Dendritic cell treated with granulocyte-macrophage colony-stimulating factor and Interleukin-4, amounts not matched to agents 40 ng/mL and 50 ng/mL, for 4 days (primary cell): ENCODE measurements around the gene SMARCD2.

Source experiments
- H3K27ac Mint-ChIP-seq: one replicate; pipeline ENCODE4 v1.8.0; 2022; ENCODE audit warnings: mild to moderate bottlenecking, mixed read lengths
- H3K27me3 Mint-ChIP-seq: one replicate; pipeline ENCODE4 v1.8.0; 2022; ENCODE audit warnings: mild to moderate bottlenecking, mixed read lengths
- H3K36me3 Mint-ChIP-seq: one replicate; pipeline ENCODE4 v1.8.0; 2022; ENCODE audit warnings: low read depth, mixed read lengths
- H3K4me1 Mint-ChIP-seq: one replicate; pipeline ENCODE4 v1.8.0; 2022; ENCODE audit warnings: low read depth, mixed read lengths
- H3K4me3 Mint-ChIP-seq: one replicate; pipeline ENCODE4 v1.8.0; 2022; ENCODE audit warnings: mild to moderate bottlenecking, moderate library complexity, mixed read lengths
- H3K9me3 Mint-ChIP-seq: one replicate; pipeline ENCODE4 v1.8.0; 2022; ENCODE audit warnings: mixed read lengths
- intact Hi-C: fragments of 100-400 bp; cut with micrococcal nuclease; formaldehyde crosslinking; loops from one replicate; pipeline ENCODE4 v1.15.0; 2022

SMARCD2 gene

DNA sequence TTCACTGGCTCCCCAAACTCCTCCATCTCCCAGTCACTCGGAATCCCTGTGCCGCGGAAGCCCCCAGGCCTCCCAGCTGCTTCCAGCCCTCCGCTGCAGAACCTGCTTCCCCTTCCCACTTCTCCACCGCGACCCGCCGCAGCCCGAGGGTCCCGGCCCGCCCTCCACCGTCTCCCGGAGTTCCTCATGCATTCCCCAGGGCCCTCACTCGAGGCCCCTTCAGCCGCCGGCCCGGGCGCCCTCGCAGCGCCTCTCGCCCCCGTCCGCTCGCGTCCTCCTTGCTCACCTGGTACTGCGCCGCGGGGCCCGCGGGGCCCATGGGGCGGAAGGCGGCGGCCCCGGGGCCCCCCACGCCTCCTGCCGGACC is 329 bp downstream of the SMARCD2 start:
- peaks cover 49% of the 10 kb centered on the region for H3K4me1 Mint-ChIP-seq
- intact Hi-C loops = loop anchor here (1.0 to 5.0 kb wide), 4 partner anchors 15 to 405 kb away; partner anchors contain the start of genes CCDC47, DDX42, FTSJ3 and PSMC5
- H3K27ac Mint-ChIP-seq = peak overlapping the region; percentile 93
- peaks cover 35% of the 10 kb centered on the region for H3K36me3 Mint-ChIP-seq
- H3K4me3 Mint-ChIP-seq = peak overlapping the region; percentile 87
- H3K27me3 Mint-ChIP-seq = no peaks in the 10 kb centered on the region
- H3K9me3 Mint-ChIP-seq = no peaks in the 10 kb centered on the region

DNA sequence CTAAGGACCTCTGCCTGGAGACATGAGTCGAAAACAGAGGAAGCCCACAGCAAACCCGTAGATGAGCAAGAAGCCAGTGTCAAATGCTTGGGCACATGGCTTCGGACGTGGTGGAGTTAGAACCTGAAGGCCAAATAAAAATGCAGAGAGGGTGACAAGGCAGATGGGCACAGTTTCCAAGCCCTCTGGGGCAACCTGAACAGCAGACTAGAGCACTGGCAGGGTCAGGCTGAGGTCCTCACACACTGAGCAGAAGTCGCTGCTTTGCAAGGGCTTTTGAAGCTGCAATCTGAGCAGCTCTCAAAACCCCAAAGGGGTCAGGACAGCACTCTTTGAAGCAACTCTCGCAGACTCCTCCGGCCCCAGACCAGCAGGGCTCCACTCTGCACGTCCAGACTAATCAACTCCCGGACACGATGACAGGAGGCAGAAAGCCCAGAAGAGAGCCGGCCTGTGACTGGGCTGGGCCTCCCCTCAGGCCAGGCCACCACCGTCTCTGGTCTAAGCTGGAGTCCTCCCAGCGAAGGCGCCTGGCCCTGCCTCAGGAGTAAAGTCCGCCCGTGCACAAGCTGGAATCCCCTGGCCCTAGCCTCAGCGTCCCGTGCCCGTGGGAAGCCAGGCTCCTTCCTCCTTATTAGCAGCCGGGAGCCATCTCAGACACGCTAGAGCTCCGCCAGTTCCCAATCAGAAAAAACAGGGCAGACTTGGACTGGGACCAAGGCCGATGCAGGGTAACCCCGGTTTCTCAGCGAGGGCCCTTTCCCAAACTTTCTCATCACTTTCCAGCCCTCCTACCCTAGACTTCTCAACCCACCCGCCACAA is 924 bp downstream of the SMARCD2 start:
- H3K4me3 Mint-ChIP-seq = peak overlapping the region; percentile 87
- peaks cover 49% of the 10 kb centered on the region for H3K4me1 Mint-ChIP-seq
- peaks cover 41% of the 10 kb centered on the region for H3K36me3 Mint-ChIP-seq
- H3K27ac Mint-ChIP-seq = peak overlapping the region; percentile 93
- H3K27me3 Mint-ChIP-seq = no peaks in the 10 kb centered on the region
- intact Hi-C loops = loop anchor here (1.0 to 5.0 kb wide), 5 partner anchors 8 to 404 kb away; partner anchors contain the start of genes CCDC47, DDX42, FTSJ3 and PSMC5
- no peaks in the 10 kb centered on the region for H3K9me3 Mint-ChIP-seq

DNA sequence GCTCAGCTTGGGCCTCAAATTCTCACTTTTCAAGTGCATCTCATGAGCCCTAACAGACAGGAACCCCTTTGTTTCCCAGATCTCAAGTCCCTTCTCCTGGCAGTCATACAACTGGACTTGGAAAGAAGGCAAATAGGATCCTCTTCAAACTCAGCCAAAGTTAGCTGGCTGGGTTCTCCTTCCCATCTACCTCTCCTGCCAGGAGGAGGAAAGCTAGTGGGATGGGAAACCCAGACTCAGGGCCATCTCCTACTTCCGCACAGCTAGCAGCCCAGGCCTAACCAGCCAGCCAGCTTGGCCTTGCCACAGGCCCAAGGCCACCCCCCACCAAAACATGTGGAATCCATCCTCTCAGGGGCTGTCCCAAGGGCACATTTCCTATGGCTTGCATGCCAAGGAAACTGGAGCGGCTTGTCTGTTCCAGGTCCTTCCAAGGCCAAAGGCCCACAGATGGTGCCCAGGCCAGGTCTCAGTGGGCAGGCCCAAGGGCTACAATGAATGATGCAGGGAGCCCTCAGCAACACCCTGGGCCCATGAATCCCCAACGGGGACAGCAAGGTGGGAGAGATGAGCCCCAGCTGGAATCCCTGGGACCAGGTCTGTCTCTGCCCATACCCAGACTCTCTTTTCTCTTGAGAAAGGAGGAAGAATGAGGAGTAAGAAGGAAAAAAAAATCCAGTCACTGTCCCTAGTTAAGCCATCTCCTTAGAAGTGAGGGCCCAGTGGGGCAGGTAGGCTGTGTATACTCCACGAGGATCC is 1.7 kb downstream of the SMARCD2 start:
- Mint-ChIP-seq H3K4me3 (peak overlapping the region; percentile 87), H3K36me3 (peaks cover 49% of the 10 kb centered on the region), H3K27me3 (no peaks in the 10 kb centered on the region), H3K4me1 (peaks cover 51% of the 10 kb centered on the region), H3K27ac (peak overlapping the region; percentile 93), H3K9me3 (no peaks in the 10 kb centered on the region)
- intact Hi-C loops = loop anchor here (1.0 to 5.0 kb wide), 4 partner anchors 9 to 403 kb away; partner anchors contain the start of genes CCDC47, DDX42 and STRADA

DNA sequence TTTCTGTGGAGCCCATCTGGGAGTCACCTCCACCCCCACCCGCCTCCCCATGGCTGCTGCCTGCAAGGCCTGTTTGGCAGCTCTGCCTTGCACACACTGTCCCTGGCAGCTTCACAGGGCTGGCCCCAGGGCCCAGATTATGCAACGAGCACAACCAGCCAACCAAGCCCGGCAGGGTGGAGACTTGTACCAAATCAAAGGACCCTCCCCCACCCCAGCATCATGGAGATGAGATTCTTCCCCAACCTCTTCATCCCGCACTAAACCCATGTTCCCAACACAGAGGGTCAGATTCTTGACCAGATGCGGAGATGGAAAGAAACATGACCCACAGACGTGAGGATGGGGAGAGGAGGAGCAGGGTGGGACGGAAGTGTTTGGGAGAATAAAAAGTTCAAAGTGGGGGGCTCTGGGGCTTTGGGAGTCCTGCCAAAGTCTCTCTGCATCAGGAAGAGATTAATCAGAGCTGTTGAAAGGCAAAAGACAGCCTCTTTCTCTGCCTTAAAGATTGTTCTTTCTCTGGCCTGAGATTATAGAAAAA is 3.8 kb downstream of the SMARCD2 start:
- H3K27me3 Mint-ChIP-seq = no peaks in the 10 kb centered on the region
- intact Hi-C loops = no loop called here
- H3K4me1 Mint-ChIP-seq = peaks cover 64% of the 10 kb centered on the region
- peak overlapping the region; percentile 12 for H3K27ac Mint-ChIP-seq
- peaks cover 69% of the 10 kb centered on the region for H3K36me3 Mint-ChIP-seq
- H3K9me3 Mint-ChIP-seq = no peaks in the 10 kb centered on the region
- no peak overlapping the region for H3K4me3 Mint-ChIP-seq

DNA sequence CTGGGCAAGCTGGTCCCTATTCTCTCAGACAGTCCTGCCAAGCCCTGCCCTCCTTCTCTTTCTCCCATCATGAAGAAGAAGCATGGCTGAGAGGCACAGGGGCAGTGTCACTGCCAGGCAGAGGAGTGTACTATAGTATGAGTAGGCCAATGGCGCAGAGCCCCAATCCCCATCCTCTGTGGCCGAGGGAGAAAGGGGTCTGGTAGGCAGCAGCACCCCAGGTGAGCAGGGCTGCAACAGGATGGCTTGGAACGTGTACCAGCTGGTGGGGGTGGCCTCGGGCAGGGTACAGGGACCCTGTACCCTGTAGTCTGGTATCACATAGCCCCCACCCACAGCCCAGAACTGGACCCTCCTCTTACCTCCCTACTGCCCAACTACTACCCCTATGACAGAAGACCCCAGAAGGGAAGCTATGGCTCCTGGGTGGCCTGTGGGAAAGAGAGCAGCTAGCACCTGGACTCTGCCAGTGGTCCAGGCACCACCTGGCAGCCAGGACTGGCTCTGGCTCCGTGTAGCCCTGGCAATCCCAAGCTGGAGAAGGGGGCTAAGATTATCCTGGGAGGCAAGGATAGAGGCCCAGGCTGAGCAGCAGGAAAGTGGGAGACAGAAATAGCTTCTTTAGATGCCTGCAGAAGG is 4.4 kb downstream of the SMARCD2 start:
- H3K27ac Mint-ChIP-seq = peak overlapping the region; percentile 12
- H3K4me1 Mint-ChIP-seq = peaks cover 58% of the 10 kb centered on the region
- no peaks in the 10 kb centered on the region for H3K9me3 Mint-ChIP-seq
- no peak overlapping the region for H3K4me3 Mint-ChIP-seq
- intact Hi-C loops = no loop called here
- H3K27me3 Mint-ChIP-seq = no peaks in the 10 kb centered on the region
- H3K36me3 Mint-ChIP-seq = peaks cover 75% of the 10 kb centered on the region

DNA sequence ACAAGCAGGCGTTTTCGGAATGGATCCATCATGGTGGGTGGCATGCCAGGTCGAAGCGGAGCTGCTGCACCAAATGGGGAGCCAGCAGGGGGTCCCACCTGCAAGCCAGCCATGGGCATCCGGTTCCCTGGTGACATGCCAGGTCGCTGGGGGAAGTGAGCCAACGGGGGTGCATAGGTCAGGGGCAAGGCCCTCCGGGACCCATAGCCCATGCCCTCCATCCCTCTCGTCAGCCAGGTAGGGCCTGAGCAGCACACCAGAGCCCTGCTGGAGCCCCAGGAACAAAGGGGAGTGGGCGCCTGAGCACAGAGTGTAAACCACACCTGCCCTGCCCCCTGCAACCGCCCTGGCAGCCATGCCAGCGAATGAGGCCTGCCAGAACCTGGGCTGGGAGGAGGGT is 5.0 kb downstream of the SMARCD2 start:
- no peak overlapping the region for H3K4me3 Mint-ChIP-seq
- H3K4me1 Mint-ChIP-seq = peaks cover 58% of the 10 kb centered on the region
- intact Hi-C loops = no loop called here
- no peaks in the 10 kb centered on the region for H3K27me3 Mint-ChIP-seq
- peaks cover 81% of the 10 kb centered on the region for H3K36me3 Mint-ChIP-seq
- no peak overlapping the region for H3K27ac Mint-ChIP-seq
- no peaks in the 10 kb centered on the region for H3K9me3 Mint-ChIP-seq

DNA sequence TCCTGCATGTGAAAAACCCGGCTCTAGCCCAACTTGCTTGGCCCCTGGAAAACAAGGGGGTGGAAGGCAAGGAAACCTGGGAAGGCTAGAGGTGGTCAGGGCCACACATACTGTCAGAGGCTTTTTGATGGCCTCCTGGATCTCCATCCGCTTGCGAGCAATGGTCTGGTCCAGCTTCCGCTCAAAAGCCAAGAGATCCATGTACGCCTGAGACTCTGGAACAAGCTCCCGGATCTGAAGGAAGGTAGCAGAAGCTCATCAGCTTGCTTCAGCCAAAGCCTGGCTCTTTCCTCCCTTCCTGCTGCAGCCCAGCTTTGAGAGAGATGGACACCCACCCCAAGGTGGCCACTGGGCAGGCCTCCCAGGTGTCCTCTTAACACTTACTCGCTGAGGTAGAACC is 5.7 kb downstream of the SMARCD2 start:
- H3K4me3 Mint-ChIP-seq = no peak overlapping the region
- intact Hi-C loops = no loop called here
- H3K27ac Mint-ChIP-seq = no peak overlapping the region
- no peaks in the 10 kb centered on the region for H3K27me3 Mint-ChIP-seq
- H3K4me1 Mint-ChIP-seq = peaks cover 58% of the 10 kb centered on the region
- no peaks in the 10 kb centered on the region for H3K9me3 Mint-ChIP-seq
- peaks cover 81% of the 10 kb centered on the region for H3K36me3 Mint-ChIP-seq

DNA sequence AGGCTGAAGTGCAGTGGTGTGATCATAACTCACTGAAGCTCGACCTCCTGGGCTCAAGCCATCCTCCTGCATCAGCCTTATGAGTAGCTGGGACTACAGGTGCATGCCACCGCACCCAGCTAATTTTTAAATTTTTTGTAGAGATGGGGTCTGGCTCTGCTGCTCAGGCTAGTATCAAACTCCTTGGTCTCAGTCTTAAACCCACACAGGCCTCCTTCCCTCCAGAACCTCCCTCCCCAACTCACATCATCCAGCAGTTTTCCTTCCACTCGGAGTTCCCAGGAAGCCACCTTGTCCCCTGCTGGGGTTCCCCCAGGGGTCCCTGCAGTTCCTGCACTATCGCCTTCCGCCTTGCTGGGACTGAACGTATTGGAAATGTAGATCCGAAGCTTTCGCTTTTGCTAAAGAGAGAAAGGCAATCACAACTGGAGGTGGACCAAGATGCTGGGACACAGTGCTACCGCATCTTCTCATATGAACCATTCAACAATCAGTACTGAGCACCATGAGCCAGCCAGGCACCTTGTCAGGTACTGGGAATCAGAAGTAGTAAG is 7.2 kb downstream of the SMARCD2 start:
- intact Hi-C loops = no loop called here
- no peaks in the 10 kb centered on the region for H3K27me3 Mint-ChIP-seq
- H3K9me3 Mint-ChIP-seq = no peaks in the 10 kb centered on the region
- peaks cover 47% of the 10 kb centered on the region for H3K4me1 Mint-ChIP-seq
- H3K36me3 Mint-ChIP-seq = peaks cover 86% of the 10 kb centered on the region
- peak overlapping the region; percentile 69 for H3K27ac Mint-ChIP-seq
- H3K4me3 Mint-ChIP-seq = no peak overlapping the region

DNA sequence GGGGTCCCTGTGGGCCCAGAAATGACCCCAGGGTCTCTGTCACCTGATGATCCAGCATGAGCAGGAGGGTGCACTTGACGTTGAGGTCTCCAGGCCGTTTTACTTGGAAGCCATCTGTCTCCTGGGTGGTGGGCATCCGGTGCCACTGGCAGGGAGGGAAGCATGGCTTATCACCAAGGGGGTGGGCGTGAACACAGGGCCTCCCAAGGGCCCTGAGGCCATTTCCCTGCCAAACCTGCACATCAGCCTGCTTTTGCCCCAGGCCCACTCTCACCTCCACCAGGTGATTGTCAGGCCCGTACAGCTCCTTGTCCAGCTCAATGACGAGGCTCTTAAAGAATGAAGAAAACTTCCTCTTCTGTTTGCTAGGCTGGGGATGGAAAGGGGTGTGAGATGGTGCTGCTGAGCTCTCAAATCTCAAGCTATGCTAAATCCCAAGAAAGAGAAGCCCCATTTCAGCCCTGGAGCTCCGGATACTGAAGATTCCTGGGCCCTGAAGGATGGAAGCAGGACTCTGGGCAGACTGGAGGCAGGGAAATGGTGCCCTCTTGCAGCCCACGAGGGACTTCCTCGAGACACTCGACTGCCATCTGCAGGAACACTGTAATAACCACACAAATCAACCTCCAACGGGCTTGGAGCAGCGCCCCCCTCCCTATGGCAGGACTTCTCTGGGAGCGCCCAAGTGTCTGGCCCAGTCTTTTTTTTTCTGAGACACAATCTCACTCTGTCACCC is 7.9 kb downstream of the SMARCD2 start:
- H3K27ac Mint-ChIP-seq = peak overlapping the region; percentile 69

DNA sequence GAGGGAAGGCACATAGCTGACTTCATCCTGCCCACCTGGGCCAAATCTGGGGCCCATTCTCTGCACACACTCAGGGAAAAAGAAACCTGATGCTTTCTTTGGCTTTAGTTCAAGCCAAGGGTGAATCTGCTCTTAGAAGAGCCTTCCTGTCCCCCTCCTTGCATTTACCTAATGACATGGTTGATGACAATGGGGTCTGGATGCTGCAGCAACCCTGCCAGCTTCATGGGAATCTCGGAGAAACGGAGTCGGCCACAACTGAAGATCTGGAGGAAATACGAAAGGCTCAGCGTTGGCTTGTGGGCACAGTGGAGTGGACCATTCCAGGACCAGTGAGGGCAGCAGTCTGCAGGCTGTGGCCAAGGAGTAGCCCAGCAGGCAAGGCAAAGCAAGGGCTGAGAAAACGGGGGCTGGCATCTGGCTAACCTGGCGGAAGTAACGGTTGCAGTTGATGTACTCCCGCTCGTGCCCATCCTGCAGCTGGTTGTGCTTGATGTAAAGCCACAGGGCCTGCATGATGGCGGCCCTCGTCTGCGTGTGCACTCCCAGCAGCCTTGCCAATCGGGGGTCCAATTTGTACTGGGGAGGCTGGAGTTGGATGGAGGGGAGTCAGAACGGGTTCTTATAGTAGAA is 8.6 kb downstream of the SMARCD2 start:
- Mint-ChIP-seq H3K9me3 (no peaks in the 10 kb centered on the region), H3K36me3 (peaks cover 100% of the 10 kb centered on the region), H3K27me3 (no peaks in the 10 kb centered on the region), H3K4me1 (peaks cover 48% of the 10 kb centered on the region), H3K4me3 (no peak overlapping the region), H3K27ac (peak overlapping the region; percentile 69)
- intact Hi-C loops = no loop called here

More for the DNA sequence above, 7.9 kb downstream of the SMARCD2 start:
- no peak overlapping the region for H3K4me3 Mint-ChIP-seq
- no peaks in the 10 kb centered on the region for H3K9me3 Mint-ChIP-seq
- peaks cover 49% of the 10 kb centered on the region for H3K4me1 Mint-ChIP-seq
- H3K27me3 Mint-ChIP-seq = no peaks in the 10 kb centered on the region
- intact Hi-C loops = no loop called here
- H3K36me3 Mint-ChIP-seq = peaks cover 93% of the 10 kb centered on the region

GRCh38 chr17:63833026-63833740 is 9.3 kb downstream of the SMARCD2 start:
- no peak overlapping the region for H3K4me3 Mint-ChIP-seq
- H3K27me3 Mint-ChIP-seq = no peaks in the 10 kb centered on the region
- H3K27ac Mint-ChIP-seq = peak overlapping the region; percentile 69
- H3K9me3 Mint-ChIP-seq = no peaks in the 10 kb centered on the region
- H3K4me1 Mint-ChIP-seq = peaks cover 45% of the 10 kb centered on the region
- peaks cover 94% of the 10 kb centered on the region for H3K36me3 Mint-ChIP-seq
- intact Hi-C loops = no loop called here

GRCh38 chr17:63832455-63832854 is 10.0 kb downstream of the SMARCD2 start:
- Mint-ChIP-seq H3K36me3 (peaks cover 88% of the 10 kb centered on the region), H3K27me3 (no peaks in the 10 kb centered on the region), H3K4me3 (no peak overlapping the region), H3K4me1 (peaks cover 46% of the 10 kb centered on the region), H3K9me3 (no peaks in the 10 kb centered on the region), H3K27ac (no peak overlapping the region)
- intact Hi-C loops = no loop called here
